Measurements from ENCODE around the gene MMP20.
"Not testable (repeated sequence)": the region's sequence is repeated elsewhere in the genome, so short reads cannot be mapped to it uniquely, and the experiment has no call there.

Gene MMP20

DNA sequence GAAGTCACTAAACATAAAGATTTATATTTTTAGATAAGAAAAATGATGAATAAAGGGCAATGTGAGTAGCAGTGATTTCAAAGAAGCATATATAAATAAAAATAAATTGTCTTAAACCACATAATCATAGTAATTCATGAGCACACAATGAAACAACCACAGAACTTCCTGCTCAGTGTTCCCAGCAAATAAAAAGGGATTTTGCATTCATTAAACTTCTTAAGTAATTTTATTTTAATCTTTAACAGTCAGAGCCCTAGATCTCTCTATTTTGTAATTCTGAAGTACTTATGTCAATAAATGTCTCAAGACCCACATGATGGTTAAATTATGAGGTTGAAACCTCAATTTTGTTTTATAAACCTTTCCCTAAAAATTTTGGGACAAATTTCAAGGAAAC, 14.5 kb upstream of the MMP20 start:
- TF ChIP-seq, protein P1, sequence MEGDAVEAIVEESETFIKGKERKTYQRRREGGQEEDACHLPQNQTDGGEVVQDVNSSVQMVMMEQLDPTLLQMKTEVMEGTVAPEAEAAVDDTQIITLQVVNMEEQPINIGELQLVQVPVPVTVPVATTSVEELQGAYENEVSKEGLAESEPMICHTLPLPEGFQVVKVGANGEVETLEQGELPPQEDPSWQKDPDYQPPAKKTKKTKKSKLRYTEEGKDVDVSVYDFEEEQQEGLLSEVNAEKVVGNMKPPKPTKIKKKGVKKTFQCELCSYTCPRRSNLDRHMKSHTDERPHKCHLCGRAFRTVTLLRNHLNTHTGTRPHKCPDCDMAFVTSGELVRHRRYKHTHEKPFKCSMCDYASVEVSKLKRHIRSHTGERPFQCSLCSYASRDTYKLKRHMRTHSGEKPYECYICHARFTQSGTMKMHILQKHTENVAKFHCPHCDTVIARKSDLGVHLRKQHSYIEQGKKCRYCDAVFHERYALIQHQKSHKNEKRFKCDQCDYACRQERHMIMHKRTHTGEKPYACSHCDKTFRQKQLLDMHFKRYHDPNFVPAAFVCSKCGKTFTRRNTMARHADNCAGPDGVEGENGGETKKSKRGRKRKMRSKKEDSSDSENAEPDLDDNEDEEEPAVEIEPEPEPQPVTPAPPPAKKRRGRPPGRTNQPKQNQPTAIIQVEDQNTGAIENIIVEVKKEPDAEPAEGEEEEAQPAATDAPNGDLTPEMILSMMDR (IDR thresholded peaks at IDR 0.05; ENCODE audit: borderline replicate concordance, control extremely low read depth, extremely low read depth, insufficient read depth, missing control alignments): no peak
- no peak for DNase-seq (ENCODE audit: low spot score)
- in situ Hi-C loops (cut with MboI; ENCODE audit: low sequenced_read_pairs, unreplicated experiment): no loop called here

DNA sequence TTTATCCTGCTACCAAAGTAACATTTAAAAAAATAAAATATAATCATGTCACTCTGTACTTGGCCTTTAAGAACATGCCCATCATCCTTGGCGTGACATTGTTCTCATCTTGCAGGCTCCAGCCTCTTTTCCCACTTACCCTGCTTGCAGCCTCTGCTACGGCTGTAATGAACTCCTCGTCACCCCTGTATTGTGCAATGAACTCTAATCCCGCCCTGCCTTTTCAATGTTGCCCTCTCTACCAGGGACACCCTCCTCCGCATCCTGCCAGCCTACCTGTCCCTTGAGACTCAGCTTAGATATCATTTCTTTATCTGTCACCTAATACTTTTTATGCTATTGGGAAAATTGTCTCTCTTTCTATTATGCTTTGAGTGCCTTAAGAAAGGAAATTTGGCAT, 12.6 kb upstream of the MMP20 start:
- TF ChIP-seq, protein P1 (IDR thresholded peaks at IDR 0.05; ENCODE audit: borderline replicate concordance, control extremely low read depth, extremely low read depth, insufficient read depth, missing control alignments): no peak
- DNase-seq (ENCODE audit: low spot score): no peak
- in situ Hi-C loops (cut with MboI; ENCODE audit: low sequenced_read_pairs, unreplicated experiment): no loop called here

DNA sequence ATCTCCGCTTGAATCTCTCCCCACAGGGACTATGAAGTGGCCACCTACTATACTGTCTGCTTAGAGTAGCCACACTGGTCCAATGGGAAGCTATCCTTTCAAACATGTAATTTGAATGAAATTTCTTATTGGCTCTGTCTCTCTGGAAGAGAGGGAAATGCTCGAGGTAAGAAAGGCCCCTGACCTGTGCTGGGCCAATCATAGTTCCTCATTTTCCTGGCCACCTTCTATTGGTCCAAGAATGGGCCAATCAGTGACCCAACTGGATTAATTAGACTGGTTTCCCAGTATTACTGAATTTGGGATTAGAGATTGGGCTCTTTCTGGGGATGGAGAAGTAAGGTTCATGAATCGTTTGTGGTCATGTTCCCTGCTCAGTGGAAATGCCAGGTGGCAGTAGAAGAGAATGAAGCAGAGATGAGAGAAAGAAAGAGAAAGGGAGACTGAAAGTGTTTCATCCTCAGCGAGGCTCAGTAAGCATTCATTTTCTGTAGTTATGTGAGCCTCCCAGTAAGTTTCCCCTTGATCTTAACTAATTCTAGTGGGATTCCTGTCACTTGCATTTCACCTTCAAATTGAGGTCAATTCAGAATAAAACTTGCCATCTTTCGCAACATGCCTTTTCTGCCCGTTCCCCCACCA, 8.4 kb upstream of the MMP20 start:
- no peak for DNase-seq (ENCODE audit: low spot score)
- in situ Hi-C loops (cut with MboI; ENCODE audit: low sequenced_read_pairs, unreplicated experiment): no loop called here
- TF ChIP-seq, protein P1 (IDR thresholded peaks at IDR 0.05; ENCODE audit: borderline replicate concordance, control extremely low read depth, extremely low read depth, insufficient read depth, missing control alignments): no peak

DNA sequence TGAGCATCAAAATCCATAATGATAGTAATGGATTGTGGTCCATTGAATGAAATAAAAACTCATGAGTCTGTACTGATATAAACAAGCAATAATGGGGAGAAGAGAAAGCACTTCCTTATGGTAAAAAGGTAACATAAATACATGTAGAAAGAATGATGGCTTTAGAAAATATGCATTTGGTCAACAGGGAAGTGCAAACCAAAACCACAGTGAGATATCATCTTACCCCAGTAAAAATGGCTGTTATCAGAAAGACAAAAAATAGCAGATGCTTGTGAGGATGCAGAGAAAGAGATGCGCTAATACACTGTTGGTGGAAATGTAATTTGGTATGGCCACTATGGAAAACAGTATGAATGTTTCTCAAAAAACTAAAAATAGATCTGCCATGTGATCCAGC, 6.9 kb upstream of the MMP20 start:
- TF ChIP-seq, protein P1 (IDR thresholded peaks at IDR 0.05; ENCODE audit: borderline replicate concordance, control extremely low read depth, extremely low read depth, insufficient read depth, missing control alignments): no peak
- DNase-seq (ENCODE audit: low spot score): no peak
- in situ Hi-C loops (cut with MboI; ENCODE audit: low sequenced_read_pairs, unreplicated experiment): no loop called here

DNA sequence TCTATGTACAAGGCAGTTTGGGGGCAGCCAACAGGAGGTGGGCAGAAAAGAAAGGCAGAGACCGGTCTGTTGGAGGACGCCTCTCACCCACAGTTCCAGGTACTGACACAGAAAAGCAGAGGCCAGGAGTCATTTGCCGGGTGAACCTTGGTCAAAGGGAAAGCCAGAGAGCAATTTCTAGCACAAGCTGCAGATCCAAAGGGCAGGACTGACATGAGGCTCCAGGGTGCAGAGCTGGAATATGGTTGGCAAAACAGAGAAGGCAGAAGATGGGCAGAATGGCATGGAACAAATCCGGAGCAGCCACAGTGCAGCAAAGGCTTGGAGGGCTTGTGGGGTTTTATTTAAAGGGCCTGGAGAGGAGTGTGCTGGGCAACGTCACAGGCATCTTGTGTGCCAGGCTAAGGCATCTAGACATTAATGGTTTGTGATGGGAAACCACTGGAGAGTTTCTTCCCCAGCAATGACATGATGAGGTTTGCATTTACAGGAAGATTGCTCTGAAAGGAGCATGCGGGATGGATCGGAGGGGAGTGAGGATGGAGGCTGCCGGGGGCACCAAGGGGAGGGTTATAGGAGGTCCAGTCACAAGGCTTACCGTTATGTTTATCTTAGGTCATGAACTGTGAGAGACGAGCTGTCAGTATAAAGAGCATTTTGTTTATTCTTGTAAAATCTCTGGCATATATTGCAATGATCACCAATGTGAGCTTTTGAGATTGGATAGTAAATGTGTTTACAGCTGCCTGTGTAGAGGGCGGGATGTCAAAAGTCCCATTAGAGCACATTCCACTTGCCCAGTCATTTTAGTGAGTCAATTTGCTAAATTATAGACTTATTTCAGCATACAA, 5.7 kb upstream of the MMP20 start:
- TF ChIP-seq, protein P1 (IDR thresholded peaks at IDR 0.05; ENCODE audit: borderline replicate concordance, control extremely low read depth, extremely low read depth, insufficient read depth, missing control alignments): no peak
- DNase-seq (ENCODE audit: low spot score): no peak
- in situ Hi-C loops (cut with MboI; ENCODE audit: low sequenced_read_pairs, unreplicated experiment): no loop called here

DNA sequence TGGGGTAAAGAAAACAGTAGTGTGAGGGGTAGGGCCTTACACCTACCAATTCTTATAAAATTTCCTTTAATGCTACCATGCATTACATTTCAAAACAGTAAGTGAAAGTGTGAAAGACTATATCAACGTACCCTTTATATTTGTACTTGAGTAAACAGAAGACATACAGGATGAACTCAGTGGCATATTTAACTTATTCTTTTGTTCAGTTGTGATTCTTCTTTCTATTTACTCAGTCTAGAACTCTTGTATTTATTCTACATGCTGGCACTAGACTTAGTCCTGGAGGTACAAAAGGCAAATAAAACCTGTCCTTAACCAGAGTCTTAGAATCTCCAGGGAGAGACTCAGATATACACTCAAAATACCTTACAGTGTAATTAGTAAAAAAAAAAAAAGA, 4.8 kb upstream of the MMP20 start:
- in situ Hi-C loops (cut with MboI; ENCODE audit: low sequenced_read_pairs, unreplicated experiment): not testable (repeated sequence)

DNA sequence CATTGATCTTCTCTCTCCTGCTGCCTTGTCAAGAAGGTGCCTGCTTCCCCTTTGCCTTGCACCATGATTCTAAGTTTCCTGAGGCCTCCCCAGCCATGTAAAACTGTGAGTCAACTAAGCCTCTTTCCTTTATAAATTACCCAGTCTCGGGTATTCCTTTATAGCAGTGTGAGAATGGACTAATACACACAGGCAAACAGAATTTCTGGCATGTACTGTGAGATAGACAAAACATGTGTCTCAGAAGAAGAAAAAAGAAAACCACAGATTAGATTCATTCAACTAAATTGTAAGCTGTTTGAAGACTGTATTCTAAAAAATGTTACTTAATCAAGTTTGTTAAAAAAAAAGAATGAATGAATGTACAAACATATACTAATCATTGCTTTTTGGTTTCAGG, 1.5 kb upstream of the MMP20 start:
- in situ Hi-C loops (cut with MboI; ENCODE audit: low sequenced_read_pairs, unreplicated experiment): no loop called here

More for the DNA sequence above, 4.8 kb upstream of the MMP20 start:
- DNase-seq (ENCODE audit: low spot score): not testable (repeated sequence)

More for the DNA sequence above, 1.5 kb upstream of the MMP20 start:
- TF ChIP-seq, protein P1 (IDR thresholded peaks at IDR 0.05; ENCODE audit: borderline replicate concordance, control extremely low read depth, extremely low read depth, insufficient read depth, missing control alignments): no peak
- no peak for DNase-seq (ENCODE audit: low spot score)
